ENCODE measurements around the gene CHST10.

CHST10 gene

GRCh38 chr2:100417711-100418124, 250 bp upstream of the CHST10 start:
- in situ Hi-C loops (cut with HindIII; ENCODE audit: low sequenced_read_pairs) = loop anchor here (5.0 kb wide), 1 partner anchor 50 kb away; no protein-coding TSS in a partner anchor

- in situ Hi-C loops (cut with HindIII; ENCODE audit: low sequenced_read_pairs) = loop anchor here (5.0 kb wide), 1 partner anchor 49 kb away; no protein-coding TSS in a partner anchor
These were observed 1.0 kb downstream of the CHST10 start for GRCh38 chr2:100416397-100416934.

- in situ Hi-C loops (cut with HindIII; ENCODE audit: low sequenced_read_pairs) = no loop called here
These were observed 3.9 kb downstream of the CHST10 start for GRCh38 chr2:100413571-100413970.

- in situ Hi-C loops (cut with HindIII; ENCODE audit: low sequenced_read_pairs) = no loop called here
These were observed 4.6 kb downstream of the CHST10 start for GRCh38 chr2:100412881-100413321.

- in situ Hi-C loops (cut with HindIII; ENCODE audit: low sequenced_read_pairs) = no loop called here
These were observed 5.0 kb downstream of the CHST10 start for GRCh38 chr2:100412466-100412865.

GRCh38 chr2:100411841-100412292, 5.6 kb downstream of the CHST10 start:
- in situ Hi-C loops (cut with HindIII; ENCODE audit: low sequenced_read_pairs) = no loop called here

- in situ Hi-C loops (cut with HindIII; ENCODE audit: low sequenced_read_pairs) = no loop called here
These were observed 7.4 kb downstream of the CHST10 start for GRCh38 chr2:100409975-100410647.

GRCh38 chr2:100409461-100409860, 8.0 kb downstream of the CHST10 start:
- in situ Hi-C loops (cut with HindIII; ENCODE audit: low sequenced_read_pairs) = no loop called here

GRCh38 chr2:100408941-100409340, 8.5 kb downstream of the CHST10 start:
- in situ Hi-C loops (cut with HindIII; ENCODE audit: low sequenced_read_pairs) = no loop called here

GRCh38 chr2:100408104-100408503, 9.4 kb downstream of the CHST10 start:
- in situ Hi-C loops (cut with HindIII; ENCODE audit: low sequenced_read_pairs) = no loop called here

GRCh38 chr2:100407563-100407962, 9.9 kb downstream of the CHST10 start:
- in situ Hi-C loops (cut with HindIII; ENCODE audit: low sequenced_read_pairs) = no loop called here

- in situ Hi-C loops (cut with HindIII; ENCODE audit: low sequenced_read_pairs) = no loop called here
These were observed 10.4 kb downstream of the CHST10 start for GRCh38 chr2:100407073-100407472.

- in situ Hi-C loops (cut with HindIII; ENCODE audit: low sequenced_read_pairs) = no loop called here
These were observed 11.4 kb downstream of the CHST10 start for GRCh38 chr2:100406120-100406508.

- in situ Hi-C loops (cut with HindIII; ENCODE audit: low sequenced_read_pairs) = no loop called here
These were observed 11.9 kb downstream of the CHST10 start for GRCh38 chr2:100405403-100406119.

GRCh38 chr2:100404411-100404810, 13.1 kb downstream of the CHST10 start:
- in situ Hi-C loops (cut with HindIII; ENCODE audit: low sequenced_read_pairs) = no loop called here

GRCh38 chr2:100403722-100404121, 13.7 kb downstream of the CHST10 start:
- in situ Hi-C loops (cut with HindIII; ENCODE audit: low sequenced_read_pairs) = no loop called here

- in situ Hi-C loops (cut with HindIII; ENCODE audit: low sequenced_read_pairs) = no loop called here
These were observed 16.2 kb downstream of the CHST10 start for GRCh38 chr2:100401268-100401667.

- in situ Hi-C loops (cut with HindIII; ENCODE audit: low sequenced_read_pairs) = loop anchor here (5.0 to 25.0 kb wide), 2 partner anchors 83 to 812 kb away; no protein-coding TSS in a partner anchor
These were observed 17.8 kb downstream of the CHST10 start for GRCh38 chr2:100399714-100400113.

- in situ Hi-C loops (cut with HindIII; ENCODE audit: low sequenced_read_pairs) = loop anchor here (5.0 to 25.0 kb wide), 2 partner anchors 84 to 811 kb away; no protein-coding TSS in a partner anchor
These were observed 19.5 kb downstream of the CHST10 start for GRCh38 chr2:100397976-100398375.

GRCh38 chr2:100397118-100397860, 20.2 kb downstream of the CHST10 start:
- in situ Hi-C loops (cut with HindIII; ENCODE audit: low sequenced_read_pairs) = loop anchor here (5.0 to 25.0 kb wide), 2 partner anchors 85 to 810 kb away; no protein-coding TSS in a partner anchor

GRCh38 chr2:100396483-100396882, 21.0 kb downstream of the CHST10 start:
- in situ Hi-C loops (cut with HindIII; ENCODE audit: low sequenced_read_pairs) = loop anchor here (5.0 to 25.0 kb wide), 2 partner anchors 86 to 809 kb away; no protein-coding TSS in a partner anchor

Data from endothelial cell of hepatic sinusoid (primary cell).